H1 (cell line): ENCODE measurements around the gene SMIM28. TPM values are rescaled to one million over a fixed set of nuclear protein-coding genes. Genes with fewer than 3 reads are reported as not detected.
A peak's percentile ranks its signal among the peaks of the same experiment; 100 is the strongest.

Experiments used
- CTCF ChIA-PET: fragments of 300-600 bp; sonication (Branson Sonifier 250); formaldehyde crosslinking; loops from one replicate; lab custom pipeline; 2021; ENCODE audit not compliant: partially characterized antibody; lab: Charles Lee
- POLR2A ChIA-PET: fragments of 300-600 bp; sonication (Branson Sonifier 250); formaldehyde crosslinking; loops from one replicate; lab custom pipeline; 2021; ENCODE audit warnings: inconsistent platforms; ENCODE audit not compliant: partially characterized antibody; lab: Charles Lee
- DNase-seq, 2 experiments: peaks; one replicate each; pipeline versions ENCODE4 v3.0.0 to v3.0.0-alpha.2; 2010 to 2022; ENCODE audit warnings: low spot score in 2 of 2, low read depth in 1 of 2, mixed read lengths in 1 of 2
- FAIRE-seq: peaks from 2 replicates; lab custom pipeline; 2011; peaks lifted over from hg19 to GRCh38; lab: Jason Lieb, UNC
- H2AFZ ChIP-seq: 2 replicates; pipeline ENCODE4 v1.8.1; 2012; ENCODE audit warnings: low read length, inconsistent platforms
- H2AK5ac ChIP-seq: 2 replicates; pipeline ENCODE4 v1.6.1; 2013; ENCODE audit warnings: low read depth, low read length
- H2BK120ac ChIP-seq: replicated peaks from 2 replicates; pipeline ENCODE3; 2013; ENCODE audit warnings: low read depth, low read length, inconsistent platforms
- H2BK12ac ChIP-seq: 2 replicates; pipeline ENCODE4 v1.6.1; 2013; ENCODE audit warnings: low read depth, low read length
- H2BK15ac ChIP-seq: 2 replicates; pipeline ENCODE4 v1.6.1; 2013; ENCODE audit warnings: low read length
- H2BK20ac ChIP-seq: 2 replicates; pipeline ENCODE4 v1.6.1; 2013; ENCODE audit warnings: low read length
- H2BK5ac ChIP-seq: 2 replicates; pipeline ENCODE4 v1.6.1; 2013; ENCODE audit warnings: low read depth, low read length
- H3K14ac ChIP-seq: 2 replicates; pipeline ENCODE4 v1.6.1; 2013; ENCODE audit warnings: inconsistent platforms; ENCODE audit not compliant: insufficient read length
- H3K18ac ChIP-seq: 2 replicates; pipeline ENCODE4 v1.6.1; 2013; ENCODE audit warnings: low read length; ENCODE audit errors: extremely low read depth
- H3K23ac ChIP-seq: 2 replicates; pipeline ENCODE4 v1.6.1; 2013; ENCODE audit warnings: inconsistent platforms; ENCODE audit not compliant: insufficient read length
- H3K23me2 ChIP-seq: 2 replicates; pipeline ENCODE4 v1.6.1; 2013; ENCODE audit warnings: low read depth, low read length
- H3K27ac ChIP-seq: 2 replicates; pipeline ENCODE4 v1.6.1; 2011; ENCODE audit warnings: low read depth, low read length, inconsistent platforms
- H3K27me3 ChIP-seq, 4 experiments: replicated peaks in 1 of 4; 1 replicate in 1 of 4; 2 replicates in 3 of 4; pipeline versions ENCODE4 v1.6.1 to v1.8.1; 2011 to 2013; ENCODE audit warnings: low read length in 3 of 4, mild to moderate bottlenecking in 3 of 4, inconsistent platforms in 2 of 4, mixed read lengths in 2 of 4, moderate library complexity in 1 of 4; ENCODE audit not compliant: control insufficient read depth in 3 of 4, insufficient read depth in 3 of 4; ENCODE audit errors: extremely low read depth in 1 of 4
- H3K36me3 ChIP-seq, 4 experiments: 2 replicates each; pipeline versions ENCODE4 v1.6.1 to v1.8.1; 2011 to 2013; ENCODE audit warnings: mild to moderate bottlenecking in 4 of 4, low read length in 3 of 4, moderate library complexity in 2 of 4, control low read depth in 1 of 4, inconsistent platforms in 1 of 4; ENCODE audit not compliant: insufficient read depth in 4 of 4, control insufficient read depth in 2 of 4
- H3K4ac ChIP-seq: replicated peaks from 2 replicates; pipeline ENCODE3; 2013; ENCODE audit warnings: low read length, low read depth, mixed read lengths, inconsistent platforms; ENCODE audit not compliant: insufficient read length
- H3K4me1 ChIP-seq, 4 experiments: replicated peaks in 1 of 4; 1 replicate in 1 of 4; 2 replicates in 3 of 4; pipeline versions ENCODE4 v1.6.1 to v1.8.1; 2011 to 2013; ENCODE audit warnings: low read length in 3 of 4, inconsistent platforms in 2 of 4, mixed read lengths in 1 of 4; ENCODE audit not compliant: insufficient read depth in 4 of 4, control insufficient read depth in 3 of 4
- H3K4me2 ChIP-seq, 2 experiments: 2 replicates each; pipeline versions ENCODE4 v1.6.1 to v1.8.1; 2011 to 2013; ENCODE audit warnings: low read depth in 2 of 2, low read length in 2 of 2, control low read depth in 1 of 2, inconsistent platforms in 1 of 2, mild to moderate bottlenecking in 1 of 2; ENCODE audit not compliant: insufficient read depth in 1 of 2
- H3K4me3 ChIP-seq, 4 experiments: fragments of 200-600, 300-600 bp in 1 of 4; sonication (generic), shearing (Covaris generic), sonication (Bioruptor Twin) in 1 of 4; 2 replicates each; pipeline versions ENCODE4 v1.5.1 to v1.8.1; 2011 to 2016; ENCODE audit warnings: low read length in 4 of 4, low read depth in 3 of 4, control low read depth in 2 of 4, inconsistent platforms in 2 of 4, mild to moderate bottlenecking in 2 of 4, mixed read lengths in 1 of 4, moderate library complexity in 1 of 4; ENCODE audit not compliant: insufficient read depth in 2 of 4; ENCODE audit errors: extremely low read depth in 1 of 4
- H3K56ac ChIP-seq: replicated peaks from 2 replicates; pipeline ENCODE3; 2013; ENCODE audit warnings: low read depth, mild to moderate bottlenecking, mixed read lengths, low read length, inconsistent platforms; ENCODE audit not compliant: insufficient read length
- H3K79me1 ChIP-seq: 2 replicates; pipeline ENCODE4 v1.6.1; 2013; ENCODE audit warnings: low read depth, low read length, control low read depth
- H3K79me2 ChIP-seq, 2 experiments: 2 replicates each; pipeline versions ENCODE4 v1.6.1 to v1.8.1; 2012 to 2013; ENCODE audit warnings: low read length in 2 of 2, mild to moderate bottlenecking in 2 of 2, inconsistent platforms in 1 of 2; ENCODE audit not compliant: insufficient read depth in 2 of 2, control insufficient read depth in 1 of 2
- H3K9ac ChIP-seq, 4 experiments: replicated peaks in 1 of 4; 1 replicate in 1 of 4; 2 replicates in 3 of 4; pipeline versions ENCODE4 v1.6.1 to v1.8.1; 2011 to 2013; ENCODE audit warnings: low read depth in 3 of 4, low read length in 3 of 4, control low read depth in 2 of 4, mild to moderate bottlenecking in 2 of 4, moderate library complexity in 2 of 4, inconsistent platforms in 1 of 4; ENCODE audit errors: extremely low read depth in 1 of 4
- H3K9me3 ChIP-seq, 2 experiments: 2 replicates each; pipeline versions ENCODE4 v1.6.1 to v1.8.1; 2012 to 2013; ENCODE audit warnings: mild to moderate bottlenecking in 2 of 2, moderate library complexity in 2 of 2, control low read depth in 1 of 2, inconsistent platforms in 1 of 2, low read depth in 1 of 2, low read length in 1 of 2, mixed read lengths in 1 of 2; ENCODE audit not compliant: insufficient read depth in 2 of 2
- H4K20me1 ChIP-seq, 2 experiments: replicated peaks in 1 of 2; 2 replicates each; pipeline versions ENCODE3 to v1.8.1; 2011 to 2013; ENCODE audit warnings: inconsistent platforms in 2 of 2, low read length in 2 of 2, mild to moderate bottlenecking in 1 of 2; ENCODE audit not compliant: insufficient read depth in 2 of 2, control insufficient read depth in 1 of 2
- H4K5ac ChIP-seq: 2 replicates; pipeline ENCODE4 v1.6.1; 2013; ENCODE audit warnings: low read length, low read depth, mixed read lengths, inconsistent platforms; ENCODE audit not compliant: insufficient read length
- H4K8ac ChIP-seq: 2 replicates; pipeline ENCODE4 v1.8.0; 2013; ENCODE audit warnings: mild to moderate bottlenecking, moderate library complexity, low read length, inconsistent platforms; ENCODE audit not compliant: insufficient read depth; ENCODE audit errors: extremely low read depth
- H4K91ac ChIP-seq: replicated peaks from 2 replicates; pipeline ENCODE3; 2013; ENCODE audit warnings: low read length, mixed read lengths, inconsistent platforms; ENCODE audit not compliant: insufficient read length
- CEBPB ChIP-seq: IDR thresholded peaks from 2 replicates; pipeline ENCODE4 v1.6.1; 2012; ENCODE audit warnings: low read depth, low read length
- SP2 ChIP-seq: IDR thresholded peaks from 2 replicates; pipeline ENCODE4 v1.6.1; 2012; ENCODE audit warnings: mild to moderate bottlenecking, low read length, inconsistent platforms
- WGBS, 2 experiments: shearing (Covaris generic) in 1 of 2; methylation state at CpG; one replicate each; pipeline versions ENCODE4 v1.1.6 to v1.1.7; 2013 to 2015; ENCODE audit warnings: low lambda C conversion rate in 2 of 2, mixed read lengths in 2 of 2, inconsistent platforms in 1 of 2, low coverage in 1 of 2, missing lambda C conversion rate in 1 of 2; ENCODE audit not compliant: insufficient replicate concordance in 2 of 2, insufficient coverage in 1 of 2, insufficient read length in 1 of 2; ENCODE audit errors: extremely low coverage in 1 of 2, missing lambda C conversion rate in 1 of 2; 5-methylcytosine and 5-hydroxymethylcytosine counted together
- polyA plus RNA-seq, 7 experiments: library from polyadenylated mRNA; depleted of rRNA in 3 of 7; stranded (reverse) in 5 of 7; unstranded in 2 of 7; fragments of >200 nt in 5 of 7; fragments of 200-250 nt in 2 of 7; gene quantifications; 1 replicate in 5 of 7; 2 replicates in 1 of 7; 4 replicates in 1 of 7; pipeline versions ENCODE4 v1.2.1 to v1.2.3, GENCODE V29; 2011 to 2013; ENCODE audit warnings: missing spikeins in 2 of 7, mixed read lengths in 2 of 7
- total RNA-seq: library from RNA; stranded (reverse); fragmentation: NEBNext Ultra II Directional; extraction: Animal tissue kit (Norgen Biotek cat#: 25700); gene quantifications from 2 replicates; pipeline ENCODE4 v1.2.1, GENCODE V29; 2021
- TF ChIP-seq, protein P1 (sequence below): IDR thresholded peaks from 2 replicates; pipeline ENCODE4 v1.6.1; 2012; ENCODE audit warnings: low read length, inconsistent platforms

SMIM28 gene
- total and polyA plus RNA-seq, 2 of the 8 experiments (the other 6 are each of a cell fraction or from before 2014, with no cell fraction given): not detected

- Histone ChIP-seq H3K23me2 (no peaks in the 10 kb centered on the region), H3K4me2 (no peak overlapping the region), H2BK12ac (no peak overlapping the region), H3K4ac (no peak overlapping the region), H4K91ac (peak overlapping the region; percentile 35), H2AK5ac (no peak overlapping the region), H4K20me1 (peaks cover 2 to 3% of the 10 kb centered on the region in 2 experiments), H3K4me1 (no peaks in the 10 kb centered on the region; a peak in 2 of 7 replicates), H3K18ac (no peak overlapping the region), H2BK5ac (peak overlapping the region; percentile 15), H3K56ac (no peak overlapping the region), H3K36me3 (peaks cover 0 to 16% (median 1%) of the 10 kb centered on the region in 4 experiments; a peak in 4 of 8 replicates), H2AFZ (no peak overlapping the region), H3K23ac (no peak overlapping the region), H3K14ac (no peak overlapping the region), H2BK20ac (no peak overlapping the region), H3K9me3 (no peaks in the 10 kb centered on the region), H4K8ac (0 out of 2 replicates have a peak overlapping the region, but pooled peaks have one; percentile 31), H3K9ac (no peak overlapping the region), H3K79me1 (no peaks in the 10 kb centered on the region; the same call in 1 of the 2 replicates), H3K79me2 (no peaks in the 10 kb centered on the region), H3K4me3 (no peak overlapping the region), H3K27ac (no peak overlapping the region), H3K27me3 (no peaks in the 10 kb centered on the region), H4K5ac (no peak overlapping the region), H2BK15ac (peak overlapping the region; percentile 48; the same call in 1 of the 2 replicates), H2BK120ac (no peak overlapping the region)
- FAIRE-seq (no peak), DNase-seq (no peak)
- TF ChIP-seq CEBPB (no peak), SP2 (no peak)
- TF ChIP-seq, protein P1, sequence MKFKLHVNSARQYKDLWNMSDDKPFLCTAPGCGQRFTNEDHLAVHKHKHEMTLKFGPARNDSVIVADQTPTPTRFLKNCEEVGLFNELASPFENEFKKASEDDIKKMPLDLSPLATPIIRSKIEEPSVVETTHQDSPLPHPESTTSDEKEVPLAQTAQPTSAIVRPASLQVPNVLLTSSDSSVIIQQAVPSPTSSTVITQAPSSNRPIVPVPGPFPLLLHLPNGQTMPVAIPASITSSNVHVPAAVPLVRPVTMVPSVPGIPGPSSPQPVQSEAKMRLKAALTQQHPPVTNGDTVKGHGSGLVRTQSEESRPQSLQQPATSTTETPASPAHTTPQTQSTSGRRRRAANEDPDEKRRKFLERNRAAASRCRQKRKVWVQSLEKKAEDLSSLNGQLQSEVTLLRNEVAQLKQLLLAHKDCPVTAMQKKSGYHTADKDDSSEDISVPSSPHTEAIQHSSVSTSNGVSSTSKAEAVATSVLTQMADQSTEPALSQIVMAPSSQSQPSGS: no peak
- ChIA-PET POLR2A (interaction anchor here (0.6 to 0.9 kb wide), 2 partner anchors 163 to 1046 kb away, joined by 3 to 4 read pairs; no protein-coding TSS in a partner anchor), CTCF (interaction anchor here (0.6 to 11.4 kb wide), 24 partner anchors 10 to 341 kb away, joined by 3 to 192 read pairs (median 5); no protein-coding TSS in a partner anchor)
- 90% methylated on average over 25 of the region's 29 CpGs; no CpG with 5 or more reads in 1 of the 2 experiments for WGBS, 2 experiments
Measured at GRCh38 chr6:138430361-138431145, 52.8 kb downstream of the SMIM28 start.
